ENCODE data around the gene TPRN.

- TF ChIP-seq CTCF (IDR thresholded peaks at IDR 0.05): no peak
- no peak for TF ChIP-seq EP300 (IDR thresholded peaks at IDR 0.05)
- no peak for TF ChIP-seq POLR2A (IDR thresholded peaks at IDR 0.05)
These were observed 10.2 kb downstream of the TPRN start for GRCh38 chr9:137190315-137190856.
